GM21381 (cell line): ENCODE data around the gene H3-3A.

Experiments used
- ATAC-seq: cut with Tn5 transposase; IDR thresholded peaks from one replicate; pipeline ENCODE4 v1.9.1; 2021; ENCODE audit warnings: mild to moderate bottlenecking, moderate library complexity; ENCODE audit not compliant: unreplicated experiment

H3-3A gene

GRCh38 chr1:226110249-226111097 lies 48.0 kb downstream of the H3-3A start:
- ATAC-seq = peak; percentile 74

- no peak for ATAC-seq
Observed at GRCh38 chr1:226111098-226111882, 48.8 kb downstream of the H3-3A start.

- ATAC-seq = no peak
Observed at GRCh38 chr1:226111883-226112261, 49.4 kb downstream of the H3-3A start.

DNA sequence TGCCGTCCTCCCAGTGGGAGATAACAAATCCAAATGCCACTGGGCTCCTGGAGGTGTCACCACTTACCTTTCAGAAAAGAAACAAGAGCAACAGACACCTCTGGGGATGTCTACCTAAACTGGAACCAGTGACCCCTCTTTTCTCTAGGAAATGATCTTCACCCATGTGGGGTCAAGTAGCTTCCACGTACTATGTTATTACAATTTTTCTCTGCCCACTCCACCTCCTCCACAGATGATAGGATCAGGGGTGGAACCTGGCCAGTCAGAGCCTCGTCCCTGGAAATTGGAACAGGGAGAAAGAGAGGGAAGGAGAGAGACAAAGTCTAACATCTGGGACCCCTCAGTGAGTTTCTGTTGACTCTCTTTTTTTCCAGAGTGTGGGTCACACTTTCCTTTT lies 50.1 kb downstream of the H3-3A start:
- ATAC-seq = no peak

DNA sequence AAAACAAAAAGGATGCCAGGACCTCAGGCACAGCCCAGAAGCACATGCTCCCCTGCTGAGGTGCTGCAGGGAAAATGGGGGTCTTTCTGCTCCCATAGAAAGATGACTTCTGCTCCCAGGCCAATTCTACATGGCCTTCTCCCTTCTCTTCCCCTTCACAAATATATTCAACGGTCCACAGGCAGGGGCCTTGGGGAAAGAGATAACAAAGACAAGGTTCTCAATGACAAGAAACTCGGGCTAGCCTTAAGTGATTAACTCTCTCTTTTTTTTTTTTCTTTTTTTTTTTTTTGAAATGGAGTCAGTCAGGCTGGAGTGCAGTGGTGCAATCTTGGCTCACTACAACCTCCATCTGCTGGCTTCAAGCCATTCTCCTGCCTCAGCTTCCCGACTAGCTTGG lies 54.2 kb downstream of the H3-3A start:
- no peak for ATAC-seq

- ATAC-seq = no peak
Observed at GRCh38 chr1:226117330-226117729, 54.8 kb downstream of the H3-3A start.

GRCh38 chr1:226118357-226118756 lies 55.8 kb downstream of the H3-3A start:
- ATAC-seq = no peak

- no peak for ATAC-seq
Observed at GRCh38 chr1:226119169-226119568, 56.7 kb downstream of the H3-3A start.

GRCh38 chr1:226120398-226120797 lies 57.9 kb downstream of the H3-3A start:
- ATAC-seq = no peak

DNA sequence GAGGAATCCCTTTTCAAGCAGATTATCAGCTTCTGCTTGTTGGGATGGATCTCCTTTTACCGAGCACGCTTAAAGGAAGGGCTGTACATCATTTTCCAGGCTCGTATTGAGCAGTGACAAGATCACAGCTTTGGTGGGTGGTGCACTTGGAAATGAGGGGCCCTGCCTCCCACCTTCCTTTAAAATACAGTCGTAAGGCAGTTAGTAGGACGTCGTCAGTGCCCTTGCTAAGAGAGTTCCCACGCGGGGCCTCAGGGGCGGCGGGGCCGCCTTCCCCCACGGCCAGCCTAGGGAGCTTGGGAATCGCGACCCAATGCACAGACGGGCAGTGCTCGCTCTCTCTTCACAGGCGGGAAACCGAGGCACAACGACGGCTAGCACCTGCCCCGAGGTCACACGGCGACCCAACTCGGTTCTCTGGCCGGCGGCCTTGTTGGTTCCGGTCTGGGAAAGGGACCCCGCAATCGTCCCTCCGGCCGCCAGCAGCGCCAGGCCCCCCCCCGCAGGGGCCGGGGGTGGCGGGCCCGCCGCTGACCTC lies 58.6 kb downstream of the H3-3A start:
- no peak for ATAC-seq
